Lung (tissue), 12 donors: Measurements from ENCODE around the gene MS4A7. TPM values are rescaled to one million over a fixed set of nuclear protein-coding genes. Genes with fewer than 3 reads are reported as not detected.

Experiments used
- ATAC-seq: fragments of 200-7000 bp; cut with Tn5 transposase; one replicate; pipeline ENCODE4 v1.9.1; 2020; ENCODE audit warnings: moderate number of reproducible peaks; ENCODE audit not compliant: insufficient read depth, low FRiP score
- DNase-seq, 3 donors: peaks; one replicate each; pipeline ENCODE4 v3.0.0-alpha.2; 2013 to 2017
- H3K27ac ChIP-seq, 2 donors: one replicate each; pipeline ENCODE4 v1.5.1; 2013; ENCODE audit warnings: mild to moderate bottlenecking in 2 of 2, moderate library complexity in 2 of 2, control low read depth in 1 of 2, inconsistent platforms in 1 of 2, low read depth in 1 of 2, low read length in 1 of 2
- H3K27me3 ChIP-seq, 3 donors: one replicate each; pipeline ENCODE4 v1.5.1; 2013; ENCODE audit warnings: low read length in 2 of 3; ENCODE audit not compliant: control insufficient read depth in 3 of 3, insufficient read depth in 3 of 3
- H3K36me3 ChIP-seq, 4 donors: one replicate each; pipeline ENCODE4 v1.5.1; 2013; ENCODE audit warnings: low read length in 4 of 4, mild to moderate bottlenecking in 1 of 4, moderate library complexity in 1 of 4; ENCODE audit not compliant: control insufficient read depth in 4 of 4, insufficient read depth in 4 of 4
- H3K4me1 ChIP-seq, 5 donors: one replicate each; pipeline ENCODE4 v1.5.1; 2013; ENCODE audit warnings: low read length in 5 of 5, mild to moderate bottlenecking in 2 of 5, moderate library complexity in 1 of 5; ENCODE audit not compliant: control insufficient read depth in 5 of 5, insufficient read depth in 5 of 5
- H3K4me3 ChIP-seq: one replicate; pipeline ENCODE4 v1.5.1; 2013; ENCODE audit warnings: mild to moderate bottlenecking, control low read depth, moderate library complexity
- H3K9ac ChIP-seq, 2 donors: one replicate each; pipeline ENCODE4 v1.5.1; 2013; ENCODE audit warnings: low read length in 2 of 2, control low read depth in 1 of 2; ENCODE audit not compliant: insufficient read depth in 1 of 2
- H3K9me3 ChIP-seq, 4 donors: one replicate each; pipeline ENCODE4 v1.5.1; 2013; ENCODE audit warnings: low read length in 3 of 4, mild to moderate bottlenecking in 1 of 4, moderate library complexity in 1 of 4; ENCODE audit not compliant: control insufficient read depth in 4 of 4, insufficient read depth in 3 of 4
- CTCF ChIP-seq: IDR thresholded peaks from 2 replicates; pipeline ENCODE4 v1.5.1; 2012; ENCODE audit warnings: mild to moderate bottlenecking; ENCODE audit errors: control extremely low read depth, extremely low read depth
- WGBS, 2 donors: extraction: QIAGEN DNeasy Blood & Tissue Kit; methylation state at CpG; one replicate each; pipeline ENCODE4 v1.1.7; 2013; 5-methylcytosine and 5-hydroxymethylcytosine counted together
- polyA plus RNA-seq, 2 donors: library from polyadenylated mRNA; stranded (reverse); fragments of 200-250 nt; gene quantifications; one replicate each; pipeline ENCODE4 v1.2.1, GENCODE V29; 2013
- total RNA-seq, 2 donors: library from RNA; depleted of rRNA in 1 of 2; stranded (reverse); fragments of >200 nt in 1 of 2; gene quantifications; one replicate each; pipeline ENCODE4 v1.2.1, GENCODE V29; 2014 to 2021
- donor health status: control.
- donor health status: control.
- donor health status: Bipolar disorder and iron deficiency.
- donor health status: healthy.
- donor health status: DM: yes; HTN: yes; CAD: no.

The MS4A7 gene
- total and polyA plus RNA-seq, 4 donors, result 27.7 to 111 (median 48.6) TPM

GRCh38 chr11:60343094-60343704, 35.1 kb upstream of the MS4A7 start:
- no peaks in the 10 kb centered on the region for H3K9me3 ChIP-seq
- H3K9ac ChIP-seq, result no peak overlapping the region
- no peaks in the 10 kb centered on the region for H3K27me3 ChIP-seq
- DNase-seq (no peak), ATAC-seq (no peak)
- no peaks in the 10 kb centered on the region for H3K36me3 ChIP-seq
- H3K4me3 ChIP-seq, result no peak overlapping the region
- H3K27ac ChIP-seq, result no peak overlapping the region
- peak; percentile 2 for TF ChIP-seq CTCF
- no peaks in the 10 kb centered on the region for H3K4me1 ChIP-seq
- WGBS, 2 donors, result 67 to 69% methylated on average over 10 of the region's 10 CpGs

- no peak for TF ChIP-seq CTCF
- no peak overlapping the region for H3K4me3 ChIP-seq
- H3K27me3 ChIP-seq, result no peaks in the 10 kb centered on the region
- WGBS, 2 donors, result 95 to 98% methylated on average over 2 of the region's 2 CpGs
- DNase-seq, result no peak
- no peak overlapping the region for H3K27ac ChIP-seq
- ATAC-seq, result no peak
- H3K36me3 ChIP-seq, result no peaks in the 10 kb centered on the region
- peaks cover 0 to under 1% (median 0%) of the 10 kb centered on the region in 4 donors for H3K9me3 ChIP-seq
- no peak overlapping the region for H3K9ac ChIP-seq
- no peaks in the 10 kb centered on the region for H3K4me1 ChIP-seq
These were observed 34.2 kb upstream of the MS4A7 start for GRCh38 chr11:60344146-60344545.

- Histone ChIP-seq H3K4me1 (no peaks in the 10 kb centered on the region), H3K9me3 (peaks cover 0 to 2% (median 0%) of the 10 kb centered on the region in 4 donors), H3K9ac (no peak overlapping the region), H3K36me3 (no peaks in the 10 kb centered on the region), H3K4me3 (no peak overlapping the region), H3K27ac (no peak overlapping the region), H3K27me3 (no peaks in the 10 kb centered on the region)
- DNase-seq, result peak; percentile 14 to 40 (median 34)
- ATAC-seq, result no peak
- TF ChIP-seq CTCF, result peak; percentile 16
These were observed 32.8 kb upstream of the MS4A7 start for GRCh38 chr11:60345489-60345888.
